Measurements from ENCODE around the gene TTC9. TPM values are rescaled to one million over a fixed set of nuclear protein-coding genes. Genes with fewer than 3 reads are reported as not detected.

TTC9 gene
- total RNA-seq, 1 donor from 2014 or later = 1.2 TPM

DNA sequence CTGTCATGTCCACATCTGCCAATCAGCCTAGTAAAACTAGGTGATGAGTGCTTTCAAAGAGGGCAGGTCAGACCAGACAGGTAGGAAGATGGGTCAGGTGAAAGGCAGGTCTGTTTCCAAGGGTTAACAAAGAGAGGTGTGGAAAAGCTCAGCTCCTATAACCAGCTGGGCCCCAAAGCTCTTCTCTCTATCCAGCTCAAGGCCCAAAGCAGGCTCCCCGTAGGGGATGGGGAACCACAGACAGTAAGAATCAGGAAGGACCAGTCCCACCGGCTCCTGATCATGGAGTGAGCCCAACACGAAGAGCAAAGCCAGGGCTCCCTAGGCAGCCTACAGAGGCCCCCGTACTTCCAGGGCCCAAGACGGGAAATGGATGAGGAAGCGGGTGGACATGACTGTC lies 83.2 kb downstream of the TTC9 start:
- Mint-ChIP-seq H3K27ac (ENCODE audit: unreplicated experiment) (no peak overlapping the region), H3K4me3 (ENCODE audit: unreplicated experiment) (no peak overlapping the region), H3K9me3 (ENCODE audit: unreplicated experiment) (no peaks in the 10 kb centered on the region), H3K36me3 (ENCODE audit: unreplicated experiment) (no peaks in the 10 kb centered on the region), H3K4me1 (ENCODE audit: unreplicated experiment) (no peaks in the 10 kb centered on the region), H3K27me3 (ENCODE audit: unreplicated experiment) (peaks cover 2% of the 10 kb centered on the region)
- TF ChIP-seq, protein P1, sequence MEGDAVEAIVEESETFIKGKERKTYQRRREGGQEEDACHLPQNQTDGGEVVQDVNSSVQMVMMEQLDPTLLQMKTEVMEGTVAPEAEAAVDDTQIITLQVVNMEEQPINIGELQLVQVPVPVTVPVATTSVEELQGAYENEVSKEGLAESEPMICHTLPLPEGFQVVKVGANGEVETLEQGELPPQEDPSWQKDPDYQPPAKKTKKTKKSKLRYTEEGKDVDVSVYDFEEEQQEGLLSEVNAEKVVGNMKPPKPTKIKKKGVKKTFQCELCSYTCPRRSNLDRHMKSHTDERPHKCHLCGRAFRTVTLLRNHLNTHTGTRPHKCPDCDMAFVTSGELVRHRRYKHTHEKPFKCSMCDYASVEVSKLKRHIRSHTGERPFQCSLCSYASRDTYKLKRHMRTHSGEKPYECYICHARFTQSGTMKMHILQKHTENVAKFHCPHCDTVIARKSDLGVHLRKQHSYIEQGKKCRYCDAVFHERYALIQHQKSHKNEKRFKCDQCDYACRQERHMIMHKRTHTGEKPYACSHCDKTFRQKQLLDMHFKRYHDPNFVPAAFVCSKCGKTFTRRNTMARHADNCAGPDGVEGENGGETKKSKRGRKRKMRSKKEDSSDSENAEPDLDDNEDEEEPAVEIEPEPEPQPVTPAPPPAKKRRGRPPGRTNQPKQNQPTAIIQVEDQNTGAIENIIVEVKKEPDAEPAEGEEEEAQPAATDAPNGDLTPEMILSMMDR (IDR thresholded peaks at IDR 0.05) = no peak
- DNase-seq (ENCODE audit: extremely low spot score, unreplicated experiment) = no peak

Other genes starting within 250 kb of the TTC9 start
- 29.5 and 30.8 TPM in 2 replicates for gene SYNJ2BP, start 224.8 kb upstream of the TTC9 start, total RNA-seq
- gene ADAM21, start 189.7 kb upstream of the TTC9 start, total RNA-seq = 0.34 TPM in 1 of 2 replicates, not detected in the other
- gene ADAM20, start 106.9 kb upstream of the TTC9 start, total RNA-seq = 0.86 and 1.2 TPM in 2 replicates
- gene MED6, start 41.3 kb upstream of the TTC9 start, total RNA-seq = 36.1 and 39.7 TPM in 2 replicates
- gene MAP3K9, start 167.6 kb downstream of the TTC9 start, total RNA-seq = 1.3 and 1.4 TPM in 2 replicates